Smooth muscle cell (in vitro differentiated cells): ENCODE data around the gene OAS3. TPM values are rescaled to one million over a fixed set of nuclear protein-coding genes. Genes with fewer than 3 reads are reported as not detected.
"Not testable (repeated sequence)": the region's sequence is repeated elsewhere in the genome, so short reads cannot be mapped to it uniquely, and the experiment has no call there.

ENCODE experiments used
- DNase-seq: peaks from one replicate; lab custom pipeline; 2025; ENCODE audit not compliant: unreplicated experiment; lab: John Stamatoyannopoulos, UW
- H2AFZ ChIP-seq: fragments of 200-600 bp; sonication (generic); 2 replicates; pipeline ENCODE4 v1.6.0; 2016; ENCODE audit warnings: antibody characterized with exemption, low read depth, mild to moderate bottlenecking
- H3F3A ChIP-seq: fragments of 200-600 bp; sonication (generic); 2 replicates; pipeline ENCODE4 v1.6.0; 2017; ENCODE audit warnings: antibody characterized with exemption, low read depth
- H3K27ac ChIP-seq: fragments of 200-600 bp; sonication (generic); 2 replicates; pipeline ENCODE4 v1.5.1; 2016; ENCODE audit warnings: low read depth, mild to moderate bottlenecking
- H3K27me3 ChIP-seq: fragments of 200-600 bp; sonication (generic); 2 replicates; pipeline ENCODE4 v1.6.1; 2016; ENCODE audit warnings: low read depth, mild to moderate bottlenecking
- H3K36me3 ChIP-seq: fragments of 200-600 bp; sonication (generic); 2 replicates; pipeline ENCODE4 v1.5.1; 2016; ENCODE audit warnings: low read depth
- H3K4me1 ChIP-seq: fragments of 200-600 bp; sonication (generic); 2 replicates; pipeline ENCODE4 v1.5.1; 2016; ENCODE audit warnings: low read depth
- H3K4me2 ChIP-seq: fragments of 200-600 bp; sonication (generic); 2 replicates; pipeline ENCODE4 v1.6.0; 2016; ENCODE audit warnings: mild to moderate bottlenecking
- H3K4me3 ChIP-seq: fragments of 200-600 bp; sonication (generic); 2 replicates; pipeline ENCODE4 v1.5.1; 2016; ENCODE audit warnings: mild to moderate bottlenecking
- H3K79me2 ChIP-seq: fragments of 200-600 bp; sonication (generic); 2 replicates; pipeline ENCODE4 v1.6.0; 2016; ENCODE audit warnings: low read depth, mild to moderate bottlenecking
- H3K9ac ChIP-seq: fragments of 200-600 bp; sonication (generic); 2 replicates; pipeline ENCODE4 v1.6.0; 2016; ENCODE audit warnings: low read depth
- H3K9me3 ChIP-seq: fragments of 200-600 bp; sonication (generic); replicated peaks from 2 replicates; pipeline ENCODE4 v1.5.1; 2016; ENCODE audit warnings: low read depth
- H4K20me1 ChIP-seq: fragments of 200-600 bp; sonication (generic); 2 replicates; pipeline ENCODE4 v1.6.0; 2016; ENCODE audit warnings: low read depth
- WGBS: methylation state at CpG from one replicate; pipeline ENCODE4 v1.1.7; 2016; ENCODE audit warnings: low lambda C conversion rate; 5-methylcytosine and 5-hydroxymethylcytosine counted together
- polyA plus RNA-seq: library from polyadenylated mRNA; unstranded; fragments of >200 nt; fragmentation: Nextera tagmentation; extraction: Ambion mirVana; gene quantifications from 2 replicates; pipeline ENCODE4 v1.2.1, GENCODE V29; 2016
- total RNA-seq: library from RNA; depleted of rRNA; stranded (reverse); fragments of >200 nt; gene quantifications from 2 replicates; pipeline ENCODE4 v1.2.3, GENCODE V29; 2014
- TF ChIP-seq, protein P1 (sequence below): fragments of 200-600 bp; sonication (generic); IDR thresholded peaks from 2 replicates; pipeline ENCODE4 v1.5.1; 2017; ENCODE audit warnings: borderline replicate concordance, mild to moderate bottlenecking, antibody characterized with exemption; ENCODE audit not compliant: insufficient read depth, poor library complexity, severe bottlenecking

OAS3 gene
- total and polyA plus RNA-seq, 2 experiments from 2014 or later = 1.1 TPM; not detected in 1

DNA sequence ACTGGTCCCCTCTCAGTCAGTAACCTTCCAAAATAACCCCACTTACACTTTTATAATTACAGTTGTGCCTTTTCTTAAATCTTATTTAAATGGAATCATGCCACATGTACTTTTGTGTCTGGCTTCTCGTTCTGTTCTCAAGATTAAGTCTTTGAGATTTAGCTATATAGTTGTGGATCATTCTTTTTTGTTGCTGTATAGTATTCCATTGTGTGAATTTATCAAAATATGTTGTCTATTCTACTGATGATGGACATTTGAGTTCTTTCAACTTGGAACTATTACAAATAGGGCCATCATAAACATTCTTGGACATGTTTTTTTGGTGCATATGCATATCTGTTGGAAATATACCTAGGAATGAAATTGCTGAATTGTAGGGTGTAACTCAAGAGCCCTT lies 9.0 kb downstream of the OAS3 start:
- DNase-seq = no peak
- Histone ChIP-seq H3K79me2 (no peaks in the 10 kb centered on the region), H3K27ac (no peak overlapping the region), H3K27me3 (no peaks in the 10 kb centered on the region), H3K4me1 (no peaks in the 10 kb centered on the region), H3K36me3 (no peaks in the 10 kb centered on the region), H3K9me3 (no peaks in the 10 kb centered on the region), H4K20me1 (no peaks in the 10 kb centered on the region), H2AFZ (no peak overlapping the region), H3K4me3 (no peak overlapping the region), H3K4me2 (no peak overlapping the region), H3F3A (no peaks in the 10 kb centered on the region), H3K9ac (no peak overlapping the region)
- TF ChIP-seq, protein P1, sequence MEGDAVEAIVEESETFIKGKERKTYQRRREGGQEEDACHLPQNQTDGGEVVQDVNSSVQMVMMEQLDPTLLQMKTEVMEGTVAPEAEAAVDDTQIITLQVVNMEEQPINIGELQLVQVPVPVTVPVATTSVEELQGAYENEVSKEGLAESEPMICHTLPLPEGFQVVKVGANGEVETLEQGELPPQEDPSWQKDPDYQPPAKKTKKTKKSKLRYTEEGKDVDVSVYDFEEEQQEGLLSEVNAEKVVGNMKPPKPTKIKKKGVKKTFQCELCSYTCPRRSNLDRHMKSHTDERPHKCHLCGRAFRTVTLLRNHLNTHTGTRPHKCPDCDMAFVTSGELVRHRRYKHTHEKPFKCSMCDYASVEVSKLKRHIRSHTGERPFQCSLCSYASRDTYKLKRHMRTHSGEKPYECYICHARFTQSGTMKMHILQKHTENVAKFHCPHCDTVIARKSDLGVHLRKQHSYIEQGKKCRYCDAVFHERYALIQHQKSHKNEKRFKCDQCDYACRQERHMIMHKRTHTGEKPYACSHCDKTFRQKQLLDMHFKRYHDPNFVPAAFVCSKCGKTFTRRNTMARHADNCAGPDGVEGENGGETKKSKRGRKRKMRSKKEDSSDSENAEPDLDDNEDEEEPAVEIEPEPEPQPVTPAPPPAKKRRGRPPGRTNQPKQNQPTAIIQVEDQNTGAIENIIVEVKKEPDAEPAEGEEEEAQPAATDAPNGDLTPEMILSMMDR = no peak
- WGBS = 45% methylated on average over 1 of the region's 1 CpG

DNA sequence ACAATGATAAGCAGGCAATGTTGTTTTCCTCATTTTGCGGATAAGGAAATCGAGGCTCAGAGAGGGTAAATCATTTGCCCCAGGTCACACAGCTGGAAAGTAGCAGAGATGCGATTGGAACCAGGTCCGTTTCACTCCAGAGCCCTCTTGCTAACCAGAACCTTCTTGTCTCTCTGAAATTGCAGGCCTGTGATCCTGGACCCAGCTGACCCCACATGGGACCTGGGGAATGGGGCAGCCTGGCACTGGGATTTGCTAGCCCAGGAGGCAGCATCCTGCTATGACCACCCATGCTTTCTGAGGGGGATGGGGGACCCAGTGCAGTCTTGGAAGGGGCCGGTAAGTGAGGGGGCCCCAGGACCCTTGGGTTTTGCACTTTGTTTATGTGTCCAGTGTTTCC lies 9.5 kb downstream of the OAS3 start:
- WGBS = 93% methylated on average over 5 of the region's 5 CpGs
- no peak overlapping the region for H2AFZ ChIP-seq
- H3K79me2 ChIP-seq = no peaks in the 10 kb centered on the region
- no peaks in the 10 kb centered on the region for H3F3A ChIP-seq
- no peaks in the 10 kb centered on the region for H3K9me3 ChIP-seq
- no peak overlapping the region for H3K4me2 ChIP-seq
- no peaks in the 10 kb centered on the region for H3K4me1 ChIP-seq
- H3K27ac ChIP-seq = no peak overlapping the region
- H3K36me3 ChIP-seq = no peaks in the 10 kb centered on the region
- no peaks in the 10 kb centered on the region for H3K27me3 ChIP-seq
- H3K4me3 ChIP-seq = no peak overlapping the region
- DNase-seq = no peak
- TF ChIP-seq, protein P1 = no peak
- H3K9ac ChIP-seq = no peak overlapping the region
- H4K20me1 ChIP-seq = no peaks in the 10 kb centered on the region

DNA sequence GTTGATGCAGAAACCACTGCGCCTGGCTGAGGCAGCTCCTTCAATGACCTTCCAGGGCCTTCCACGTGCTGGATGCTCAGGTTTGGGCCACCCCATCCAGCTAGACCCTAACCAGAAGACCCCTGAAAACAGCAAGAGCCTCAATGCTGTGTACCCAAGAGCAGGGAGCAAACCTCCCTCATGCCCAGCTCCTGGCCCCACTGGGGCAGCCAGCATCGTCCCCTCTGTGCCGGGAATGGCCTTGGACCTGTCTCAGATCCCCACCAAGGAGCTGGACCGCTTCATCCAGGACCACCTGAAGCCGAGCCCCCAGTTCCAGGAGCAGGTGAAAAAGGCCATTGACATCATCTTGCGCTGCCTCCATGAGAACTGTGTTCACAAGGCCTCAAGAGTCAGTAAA lies 10.5 kb downstream of the OAS3 start:
- H2AFZ ChIP-seq = no peak overlapping the region
- no peaks in the 10 kb centered on the region for H3F3A ChIP-seq
- TF ChIP-seq, protein P1 = no peak
- no peak overlapping the region for H3K4me3 ChIP-seq
- H3K79me2 ChIP-seq = no peaks in the 10 kb centered on the region
- no peak overlapping the region for H3K27ac ChIP-seq
- no peaks in the 10 kb centered on the region for H3K9me3 ChIP-seq
- no peak overlapping the region for H3K9ac ChIP-seq
- no peaks in the 10 kb centered on the region for H3K4me1 ChIP-seq
- 91% methylated on average over 7 of the region's 7 CpGs for WGBS
- H3K27me3 ChIP-seq = no peaks in the 10 kb centered on the region
- no peak overlapping the region for H3K4me2 ChIP-seq
- H4K20me1 ChIP-seq = no peaks in the 10 kb centered on the region
- DNase-seq = no peak
- H3K36me3 ChIP-seq = no peaks in the 10 kb centered on the region

DNA sequence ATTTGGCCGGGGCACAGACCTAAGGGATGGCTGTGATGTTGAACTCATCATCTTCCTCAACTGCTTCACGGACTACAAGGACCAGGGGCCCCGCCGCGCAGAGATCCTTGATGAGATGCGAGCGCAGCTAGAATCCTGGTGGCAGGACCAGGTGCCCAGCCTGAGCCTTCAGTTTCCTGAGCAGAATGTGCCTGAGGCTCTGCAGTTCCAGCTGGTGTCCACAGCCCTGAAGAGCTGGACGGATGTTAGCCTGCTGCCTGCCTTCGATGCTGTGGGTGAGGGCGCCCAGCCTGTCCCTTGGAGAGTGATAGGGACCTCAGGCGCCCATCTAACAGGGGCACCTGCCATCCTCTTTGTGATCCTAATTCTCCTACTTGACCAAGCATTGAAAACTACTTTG lies 12.4 kb downstream of the OAS3 start:
- Histone ChIP-seq H3K27me3 (no peaks in the 10 kb centered on the region), H3K9ac (no peak overlapping the region), H3K9me3 (no peaks in the 10 kb centered on the region), H4K20me1 (no peaks in the 10 kb centered on the region), H2AFZ (no peak overlapping the region), H3K36me3 (no peaks in the 10 kb centered on the region), H3K4me3 (no peak overlapping the region), H3K27ac (no peak overlapping the region), H3F3A (no peaks in the 10 kb centered on the region), H3K4me1 (no peaks in the 10 kb centered on the region), H3K4me2 (no peak overlapping the region), H3K79me2 (no peaks in the 10 kb centered on the region)
- no peak for DNase-seq
- 82% methylated on average over 11 of the region's 11 CpGs for WGBS
- TF ChIP-seq, protein P1 = no peak

DNA sequence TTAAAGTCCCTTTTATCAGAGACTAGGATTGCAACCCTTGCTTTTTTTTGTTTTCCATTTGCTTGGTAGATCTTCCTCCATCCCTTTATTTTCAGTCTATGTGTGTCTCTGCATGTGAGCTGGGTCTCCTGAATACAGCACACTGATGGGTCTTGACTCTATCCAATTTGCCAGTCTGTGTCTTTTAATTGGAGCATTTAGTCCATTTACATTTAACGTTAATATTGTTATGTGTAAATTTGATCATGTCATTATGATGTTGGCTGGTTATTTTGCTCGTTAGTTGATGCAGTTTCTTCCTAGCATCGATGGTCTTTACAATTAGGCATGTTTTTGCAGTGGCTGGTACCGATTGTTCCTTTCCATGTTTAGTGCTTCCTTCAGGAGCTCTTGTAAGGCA lies 18.9 kb downstream of the OAS3 start:
- not testable (repeated sequence) for H3K9ac ChIP-seq, H3K27me3 ChIP-seq, H3K4me3 ChIP-seq, H3K9me3 ChIP-seq, H3K79me2 ChIP-seq, H3K36me3 ChIP-seq, H3K27ac ChIP-seq, DNase-seq, H3F3A ChIP-seq, H2AFZ ChIP-seq, H3K4me1 ChIP-seq, H3K4me2 ChIP-seq, H4K20me1 ChIP-seq
- 86% methylated on average over 4 of the region's 4 CpGs for WGBS
